Stimulated activated CD4-positive, alpha-beta T cell treated with anti-CD3 and anti-CD28 coated beads, TNF-alpha, amount 100 ng/mL, for 4 hours (primary cell): ENCODE results near the gene CD82.

Experiments
- DNase-seq, 3 experiments: peaks; one replicate each; pipeline ENCODE4 v3.0.0-alpha.2; 2020; ENCODE audit warnings: low read depth in 3 of 3

The CD82 gene

DNA sequence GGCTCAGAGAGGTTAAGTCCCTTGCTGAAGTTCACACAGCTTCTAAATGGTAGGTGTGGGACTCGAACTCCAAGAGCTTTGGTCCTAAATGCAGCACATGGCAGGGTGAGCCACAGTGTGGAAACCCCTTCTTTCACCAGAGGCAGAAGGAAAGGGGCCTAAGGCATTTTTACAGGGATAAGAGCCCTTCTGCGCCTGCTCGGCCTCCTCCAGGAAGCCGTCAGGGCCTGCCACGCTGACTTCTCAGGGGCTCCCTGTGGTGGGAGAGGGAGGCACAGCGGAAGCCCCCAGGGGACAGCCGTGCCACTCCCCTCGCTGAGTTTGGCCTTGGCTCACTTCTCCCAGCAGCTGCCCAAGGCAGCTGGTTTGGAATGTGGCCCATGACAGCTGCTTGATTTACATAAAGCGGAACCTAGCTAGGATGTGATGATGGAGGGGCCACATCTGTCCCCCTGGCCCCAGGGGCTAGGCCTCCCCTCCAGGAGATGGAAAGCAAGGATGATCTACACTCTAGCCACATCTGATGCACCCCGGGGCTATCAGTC is 35.4 kb downstream of the CD82 start:
- no peak for DNase-seq

DNA sequence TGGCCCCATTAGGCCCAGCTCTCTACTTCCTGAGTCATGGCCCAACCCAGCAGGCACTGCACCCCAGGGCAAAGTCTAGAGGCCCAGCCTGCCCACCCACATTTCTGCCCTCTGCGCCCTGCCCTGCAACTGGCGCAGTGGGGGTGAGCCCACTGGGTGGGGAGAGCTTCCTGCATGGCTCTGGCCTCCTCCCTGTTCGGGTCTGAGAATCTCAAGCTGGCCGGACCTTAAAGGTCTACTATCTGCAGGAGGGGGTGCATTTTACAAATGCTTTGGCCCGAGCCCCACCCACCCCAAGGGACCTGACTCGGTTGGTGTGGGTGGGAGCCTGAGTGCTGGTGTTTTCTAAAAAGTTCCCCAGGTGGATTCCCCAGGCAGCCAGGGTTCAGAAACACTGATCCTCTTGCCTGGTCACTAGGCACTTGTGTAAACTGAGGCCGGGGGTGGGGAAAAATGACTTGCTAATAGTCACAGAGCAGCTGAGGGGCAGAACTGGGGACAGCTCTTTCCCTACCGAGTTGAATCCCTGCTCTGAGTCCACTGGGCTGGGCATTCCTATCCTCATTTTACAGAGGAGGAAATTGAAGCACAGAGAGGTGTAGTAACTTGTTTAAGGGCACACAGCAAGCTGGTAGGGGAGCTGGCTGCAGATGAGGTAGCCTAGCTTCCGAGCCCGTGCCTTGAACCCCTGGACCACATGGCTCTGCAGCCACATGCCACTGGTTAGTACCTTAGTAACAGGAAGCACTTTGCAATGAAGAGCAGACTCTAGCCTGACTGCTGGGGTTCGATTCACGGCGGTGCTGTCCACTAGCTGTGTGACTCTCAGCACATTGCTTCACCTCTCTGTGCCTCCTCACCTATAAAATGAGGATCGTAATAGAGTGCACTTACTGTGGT is 36.3 kb downstream of the CD82 start:
- DNase-seq = no peak

DNA sequence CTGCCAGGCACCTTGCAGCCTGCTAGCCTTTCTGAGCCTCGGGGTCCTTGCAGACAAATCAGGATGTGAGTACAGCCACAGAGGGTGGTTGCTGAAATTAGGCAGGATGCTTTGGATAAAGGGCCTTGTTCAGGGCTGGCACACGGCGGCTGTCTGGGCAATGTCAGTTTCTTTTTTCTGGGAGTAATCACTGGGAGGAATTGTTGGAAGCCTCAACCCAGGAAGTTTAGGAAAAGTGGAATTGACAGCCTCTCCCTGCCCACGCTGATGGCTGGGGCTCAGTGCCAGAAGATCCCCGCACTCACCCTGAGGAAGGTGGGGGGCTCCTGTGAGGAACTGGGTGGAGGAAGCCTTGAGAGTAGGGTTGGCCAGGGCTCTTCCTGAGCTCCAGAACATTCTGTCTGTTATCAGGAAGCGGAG is 37.4 kb downstream of the CD82 start:
- DNase-seq = no peak

DNA sequence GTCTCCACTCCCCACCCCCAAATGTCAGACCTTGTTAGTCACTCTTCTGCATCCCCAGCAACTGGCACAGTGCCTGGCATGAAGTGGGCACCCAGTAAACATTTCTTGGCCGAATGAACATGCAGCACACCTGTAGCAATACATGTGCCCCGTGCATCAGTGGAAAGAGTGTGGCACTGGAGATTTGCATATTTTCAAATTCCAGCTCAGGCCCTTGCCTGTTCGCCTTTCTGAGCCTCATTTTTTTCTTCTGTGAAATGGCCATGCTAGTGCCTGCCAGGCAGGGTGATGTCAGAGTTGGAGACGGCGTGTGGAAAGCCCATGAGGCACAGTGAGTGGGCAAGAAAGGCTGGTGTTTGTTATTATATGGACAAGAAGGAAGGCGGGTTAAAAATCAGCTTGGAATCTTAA is 38.7 kb downstream of the CD82 start:
- no peak for DNase-seq

DNA sequence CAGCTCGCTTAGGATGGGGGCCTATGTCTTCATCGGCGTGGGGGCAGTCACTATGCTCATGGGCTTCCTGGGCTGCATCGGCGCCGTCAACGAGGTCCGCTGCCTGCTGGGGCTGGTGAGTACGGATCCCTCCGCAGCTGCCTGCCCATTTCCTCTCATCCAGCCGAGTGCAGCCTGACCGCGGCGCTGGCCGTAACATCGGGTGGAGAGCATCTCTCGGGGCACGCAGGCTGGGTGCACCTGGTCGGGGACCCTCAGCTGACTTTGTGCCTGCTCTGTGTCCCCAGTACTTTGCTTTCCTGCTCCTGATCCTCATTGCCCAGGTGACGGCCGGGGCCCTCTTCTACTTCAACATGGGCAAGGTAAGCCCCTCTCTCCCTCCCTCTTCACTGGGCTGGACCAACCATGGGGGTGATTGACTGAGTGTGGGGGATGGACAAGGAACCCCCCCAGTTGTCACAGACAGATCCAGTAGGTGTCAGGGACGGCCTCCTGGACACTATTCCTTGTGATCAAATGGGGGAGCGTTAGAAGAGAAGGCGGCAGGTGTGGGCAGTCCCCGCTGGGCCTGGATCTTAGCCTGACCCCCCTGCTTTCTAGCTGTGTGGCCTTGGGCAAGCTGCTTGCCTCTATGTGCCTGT is 39.7 kb downstream of the CD82 start:
- no peak for DNase-seq

DNA sequence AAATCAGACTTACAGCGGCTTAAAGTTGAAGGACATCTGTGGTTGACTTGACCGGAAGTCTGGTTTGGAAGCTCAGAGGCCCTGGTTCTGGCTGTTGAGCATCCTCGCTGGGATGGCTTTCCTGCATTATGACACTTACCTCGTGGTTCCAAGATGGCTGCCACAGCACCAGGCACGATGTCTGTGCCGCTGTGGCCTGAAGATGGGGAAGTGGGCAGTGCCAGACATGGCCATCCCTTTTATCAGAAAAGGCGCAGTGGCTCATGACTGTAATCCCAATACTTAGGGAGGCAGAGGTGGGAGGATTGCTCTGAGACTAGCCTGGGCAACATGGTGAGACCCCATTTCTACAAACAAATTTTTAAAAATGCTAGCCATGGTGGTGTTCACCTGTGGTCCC is 40.5 kb downstream of the CD82 start:
- DNase-seq = no peak

DNA sequence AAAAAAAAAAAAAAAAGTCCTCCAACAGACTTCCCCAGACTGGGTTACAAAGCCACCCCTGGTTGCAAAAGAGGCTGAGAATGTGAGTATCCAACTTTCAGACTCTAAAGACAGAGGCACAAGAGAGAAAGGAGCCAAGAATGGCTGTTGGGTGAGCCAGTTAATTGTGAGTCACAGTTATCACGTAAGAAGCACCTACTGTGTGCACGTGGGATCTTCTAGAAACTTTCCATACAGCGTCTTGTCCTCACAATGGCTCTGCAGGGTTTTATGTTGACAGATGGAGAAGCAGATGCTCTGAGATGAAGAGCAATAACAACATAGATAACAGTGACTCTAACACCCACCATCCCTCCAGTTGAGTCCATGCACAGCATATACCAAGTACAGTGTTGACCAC is 41.0 kb downstream of the CD82 start:
- DNase-seq = no peak

DNA sequence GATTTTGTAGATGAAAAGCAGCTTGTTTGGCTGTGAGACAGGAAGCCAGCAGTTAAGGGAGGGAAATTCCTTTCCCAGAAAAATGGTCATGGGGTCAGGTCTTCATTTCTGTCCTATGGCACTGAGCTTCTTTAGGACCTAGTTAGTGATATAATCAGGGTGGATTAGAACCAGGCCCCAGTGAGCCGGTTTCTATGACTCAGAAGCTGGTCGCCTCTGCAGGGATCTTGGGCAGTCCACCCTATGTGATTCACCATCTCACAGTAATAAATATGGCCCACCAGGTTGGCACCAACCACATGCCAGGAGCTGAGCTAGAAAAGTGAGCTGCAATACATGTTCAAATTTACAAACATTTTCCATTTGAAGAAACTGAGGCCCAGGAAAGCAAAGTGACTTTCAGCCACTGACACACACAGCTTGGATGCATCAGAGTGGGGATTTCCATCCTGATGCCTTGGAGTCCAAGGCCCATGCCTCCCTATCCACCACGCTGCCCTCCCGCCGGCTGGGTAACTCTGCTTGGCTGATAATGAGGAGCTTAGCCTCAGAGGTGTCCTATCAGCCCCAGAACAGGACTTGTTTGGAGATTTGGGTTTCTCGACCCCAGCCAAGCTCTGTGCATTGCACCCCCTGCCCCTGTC is 42.0 kb downstream of the CD82 start:
- DNase-seq = no peak

DNA sequence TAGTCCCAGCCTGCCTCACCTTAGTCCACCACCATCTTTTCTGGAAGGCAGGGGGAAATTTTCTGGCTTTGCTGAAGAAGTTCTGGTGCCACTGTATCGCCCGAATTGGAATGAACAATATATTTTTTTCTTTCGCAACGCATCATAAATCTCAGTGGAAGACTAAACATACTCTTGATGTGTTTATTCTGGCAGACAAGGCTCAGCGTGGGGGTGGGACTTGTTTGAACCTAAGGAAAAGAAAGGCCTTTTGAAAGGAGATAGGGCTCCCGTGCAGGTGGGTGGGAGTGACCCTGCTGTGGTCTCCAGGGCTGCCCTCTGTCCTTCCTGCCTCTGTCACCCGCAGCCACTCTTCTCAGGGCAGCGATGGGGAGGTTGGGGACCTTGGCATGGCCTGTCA is 42.5 kb downstream of the CD82 start:
- DNase-seq = no peak

DNA sequence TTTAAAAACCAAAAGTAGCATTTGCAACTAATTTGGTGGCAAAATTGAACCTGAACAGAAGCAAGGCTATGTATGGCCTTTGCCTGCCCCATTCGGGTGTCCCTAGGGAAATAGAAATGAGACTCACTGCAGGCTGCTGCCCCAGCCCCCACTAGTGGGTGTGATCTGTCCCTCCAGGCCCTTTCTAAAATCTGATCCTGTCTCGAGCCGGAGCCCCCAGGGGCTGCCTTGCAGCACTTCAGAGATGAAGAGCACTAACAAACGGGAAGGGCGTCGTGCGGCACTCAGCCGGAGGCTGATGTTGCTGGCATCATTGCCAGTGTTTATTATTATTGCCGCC is 43.2 kb downstream of the CD82 start:
- DNase-seq = no peak

DNA sequence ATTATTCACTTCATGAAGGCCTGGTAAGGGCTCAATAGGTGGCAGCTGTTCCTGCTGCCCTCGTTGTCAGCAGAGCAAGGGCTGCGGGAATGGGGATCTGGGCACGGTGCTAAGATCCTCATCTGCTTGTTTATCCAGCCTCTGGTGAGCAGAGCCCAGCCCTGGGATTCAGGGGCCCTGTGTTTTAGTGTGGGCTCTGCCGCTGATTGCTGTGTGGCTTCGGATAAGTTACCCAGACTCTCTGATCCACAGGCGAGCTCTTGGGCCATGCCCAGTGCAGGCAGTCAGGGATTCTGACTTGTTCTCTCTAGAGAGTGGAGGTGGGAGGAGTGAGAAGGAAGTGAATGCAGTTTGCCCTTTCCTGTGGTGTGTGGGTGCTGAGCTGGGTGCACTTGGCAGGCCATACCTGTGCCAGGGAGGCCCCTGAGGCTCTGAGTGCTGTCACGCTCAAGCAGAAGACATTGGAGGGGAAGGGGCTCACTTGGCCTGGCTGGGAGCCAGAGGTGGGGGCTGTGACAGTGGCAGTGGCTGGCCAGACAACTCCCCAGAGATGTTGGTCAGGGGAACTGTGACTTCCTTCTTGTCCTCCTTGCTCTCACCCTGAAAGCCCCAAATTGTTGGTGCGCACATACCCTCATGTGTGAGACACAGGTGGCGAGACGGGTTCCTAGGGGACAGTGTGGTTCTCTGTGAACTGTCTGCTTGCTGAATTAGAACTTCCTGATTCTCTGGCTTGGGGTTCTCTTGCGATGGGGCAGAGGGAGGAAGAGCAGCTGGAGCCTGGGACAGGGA is 43.7 kb downstream of the CD82 start:
- no peak for DNase-seq

DNA sequence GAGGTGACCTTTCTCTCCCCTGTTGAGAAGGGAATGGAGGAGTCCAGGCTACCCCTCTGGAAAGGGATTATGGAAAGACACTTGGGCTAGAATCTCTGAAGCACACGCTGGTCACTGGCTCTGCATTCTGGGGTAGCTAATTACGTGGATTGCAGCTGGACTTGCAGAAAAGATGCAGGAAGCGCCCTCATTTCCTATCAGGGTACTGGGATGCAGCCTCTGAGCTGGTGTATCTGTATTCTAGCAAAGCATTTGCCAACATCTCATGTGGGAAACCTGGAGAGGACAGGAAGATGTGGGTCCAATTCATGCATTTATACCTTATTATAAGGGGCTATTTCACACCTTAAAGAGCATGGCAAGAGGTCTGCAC is 44.3 kb downstream of the CD82 start:
- no peak for DNase-seq

DNA sequence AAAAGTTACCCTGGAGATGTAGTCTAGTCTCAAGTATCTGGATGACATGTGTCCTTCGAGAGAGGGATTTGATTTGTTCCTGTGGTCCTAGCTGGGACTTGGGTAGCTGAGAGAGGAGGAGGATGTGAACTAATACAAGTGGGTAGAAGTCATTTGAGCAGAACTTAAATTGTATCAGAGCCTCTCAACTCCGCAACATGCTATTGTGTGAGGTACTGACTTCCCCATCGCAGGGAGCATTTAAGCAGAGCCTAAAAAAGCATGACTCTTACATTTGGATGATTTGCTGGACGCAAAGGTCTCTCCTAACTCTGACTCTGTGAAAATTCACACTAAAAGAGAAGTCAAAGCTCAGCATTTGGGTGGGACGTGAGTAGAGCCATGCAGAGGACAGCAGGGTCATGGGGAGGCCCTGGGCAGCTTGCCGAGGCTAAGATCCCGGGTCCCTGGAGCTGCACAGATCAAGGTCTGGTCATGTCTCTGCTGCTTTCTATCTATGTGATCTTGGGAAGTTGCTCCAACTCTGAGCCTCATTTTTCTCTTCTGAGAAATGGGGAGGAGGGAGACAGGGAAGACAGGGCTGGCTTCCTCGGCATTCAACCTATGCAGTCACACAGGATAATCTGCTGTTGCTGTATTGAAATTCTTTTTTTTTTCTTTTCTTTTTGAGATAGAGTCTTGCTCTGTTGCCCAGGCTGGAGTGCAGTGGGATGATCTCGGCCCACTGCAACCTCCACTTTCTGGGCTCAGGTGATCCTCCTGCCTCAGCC is 44.9 kb downstream of the CD82 start:
- DNase-seq = no peak

DNA sequence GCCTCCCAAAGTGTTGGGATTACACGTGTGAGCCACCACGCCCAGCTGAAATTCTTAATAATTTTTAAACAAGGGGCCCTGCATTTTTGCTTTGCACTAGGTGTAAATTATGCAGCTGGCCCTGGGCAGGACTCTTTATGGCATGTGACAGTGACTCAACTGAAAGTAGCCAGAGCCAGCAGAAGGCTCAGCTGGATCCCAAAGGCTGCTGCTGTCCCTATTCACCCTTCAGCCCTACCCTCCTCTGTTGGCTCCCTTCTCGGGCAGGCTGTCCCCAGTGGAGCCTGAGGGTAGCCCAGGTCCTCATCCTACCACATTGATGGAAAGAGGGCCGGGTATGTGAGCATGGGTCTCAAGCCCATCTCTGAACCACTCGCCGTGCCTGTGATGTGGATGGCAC is 45.6 kb downstream of the CD82 start:
- no peak for DNase-seq

DNA sequence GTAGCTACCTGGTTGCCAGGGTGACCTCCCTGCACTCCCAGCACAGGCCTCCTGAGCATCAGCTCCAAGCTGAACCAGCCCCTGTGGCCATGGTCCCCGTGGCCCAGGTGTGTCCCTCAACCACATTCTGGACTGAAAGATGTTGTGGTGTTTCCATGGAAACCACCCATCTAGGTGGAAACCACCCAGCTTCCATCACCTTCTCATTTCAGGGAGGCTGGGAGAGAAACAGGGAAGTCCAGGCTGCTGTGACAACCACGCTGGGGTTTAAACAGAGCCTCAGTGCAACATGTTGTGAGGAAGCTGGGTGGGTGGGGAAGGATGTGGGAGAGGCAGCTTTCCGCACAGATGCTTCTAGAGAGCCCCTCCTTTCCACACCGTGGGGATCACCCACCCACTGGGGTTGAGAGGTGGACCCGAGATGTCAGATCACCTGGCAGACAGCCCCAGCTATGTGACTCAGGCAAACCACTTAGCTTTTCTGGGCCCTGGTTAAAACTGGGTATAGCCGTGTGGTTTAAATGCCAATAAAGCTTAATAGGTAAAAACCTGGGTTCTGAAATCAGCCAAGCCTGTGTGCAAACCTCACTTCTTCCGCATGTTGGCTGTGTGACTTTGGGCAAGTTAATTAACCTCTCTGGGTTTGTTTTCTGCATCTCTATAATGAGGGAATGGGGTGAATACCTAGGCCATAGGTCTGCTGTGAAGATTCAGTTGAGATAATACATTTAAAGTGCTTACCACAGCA is 46.4 kb downstream of the CD82 start:
- peak; percentile 34 to 65 (median 64) for DNase-seq

DNA sequence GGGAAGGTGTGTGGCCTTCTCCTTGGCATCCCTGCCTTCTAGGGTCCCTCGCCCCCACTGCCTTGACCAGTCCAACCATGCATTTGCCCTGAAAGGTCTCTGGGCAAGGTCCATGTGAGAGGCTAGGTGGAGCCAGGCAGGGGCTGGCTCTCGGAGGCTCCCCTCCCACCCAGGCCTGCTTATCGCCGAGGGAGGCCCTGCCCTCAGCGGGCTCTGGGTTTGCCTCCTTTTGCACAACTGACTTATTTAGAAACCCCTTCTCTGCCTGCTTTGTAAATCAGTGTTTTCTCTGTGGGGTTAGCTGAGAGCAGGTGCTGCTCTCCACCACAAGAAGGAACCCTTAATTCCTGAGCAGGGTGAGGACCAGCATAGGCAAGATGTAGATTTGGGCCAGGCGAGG is 47.7 kb downstream of the CD82 start:
- no peak for DNase-seq

DNA sequence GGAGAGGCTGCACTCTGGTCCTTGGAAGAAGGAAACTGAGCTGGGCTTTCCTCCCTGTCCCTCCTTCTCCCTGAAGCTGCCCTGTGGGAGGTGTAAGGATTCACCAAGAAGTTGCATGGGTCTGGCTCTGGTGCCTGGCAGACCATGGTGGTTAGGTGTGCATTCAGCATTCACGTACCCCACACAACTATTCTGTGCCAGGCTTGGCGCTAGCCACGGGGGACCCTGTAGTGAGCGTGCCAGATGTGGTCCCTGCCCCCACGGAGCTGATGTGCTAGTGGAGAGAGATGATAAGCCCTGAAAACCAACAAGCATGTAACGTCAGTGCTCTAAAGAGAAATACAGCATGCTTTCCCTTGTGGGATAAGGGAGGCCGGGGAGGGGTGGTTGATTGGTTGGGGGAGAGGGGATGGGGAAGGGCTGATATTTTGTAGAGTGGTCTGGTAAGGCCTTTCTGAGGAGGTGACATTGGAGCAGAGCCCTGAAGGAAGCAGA is 48.9 kb downstream of the CD82 start:
- DNase-seq = no peak

DNA sequence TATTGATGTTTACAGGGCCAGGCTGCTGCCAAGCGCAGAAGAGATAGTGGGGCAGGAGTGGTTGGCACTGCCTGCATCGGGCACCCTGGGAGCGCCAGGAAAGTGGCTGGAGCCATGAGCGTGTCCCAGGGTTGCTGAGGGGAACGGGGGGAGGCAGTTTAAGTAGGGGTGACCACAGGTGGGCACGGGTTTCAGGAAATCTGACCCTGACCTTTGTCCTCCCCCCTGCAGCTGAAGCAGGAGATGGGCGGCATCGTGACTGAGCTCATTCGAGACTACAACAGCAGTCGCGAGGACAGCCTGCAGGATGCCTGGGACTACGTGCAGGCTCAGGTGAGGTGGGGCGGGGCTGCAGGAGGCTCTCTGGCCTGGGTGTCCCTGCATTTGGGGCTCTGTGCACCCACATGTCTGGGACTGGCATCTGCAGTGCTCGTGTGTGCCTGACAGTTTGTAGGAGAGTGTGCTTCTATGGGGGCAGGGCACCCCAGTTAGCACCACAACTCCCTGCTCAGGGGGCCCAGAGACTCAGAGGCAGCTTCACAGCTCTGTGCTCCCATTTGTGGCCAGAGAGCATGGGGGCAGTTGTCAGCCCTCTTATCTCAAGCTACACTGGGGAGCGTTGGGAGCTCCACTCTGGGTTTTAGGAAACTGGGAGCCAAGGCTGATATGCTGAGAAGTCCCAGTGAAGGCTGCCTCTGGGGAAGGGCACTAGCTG is 49.7 kb downstream of the CD82 start:
- no peak for DNase-seq

DNA sequence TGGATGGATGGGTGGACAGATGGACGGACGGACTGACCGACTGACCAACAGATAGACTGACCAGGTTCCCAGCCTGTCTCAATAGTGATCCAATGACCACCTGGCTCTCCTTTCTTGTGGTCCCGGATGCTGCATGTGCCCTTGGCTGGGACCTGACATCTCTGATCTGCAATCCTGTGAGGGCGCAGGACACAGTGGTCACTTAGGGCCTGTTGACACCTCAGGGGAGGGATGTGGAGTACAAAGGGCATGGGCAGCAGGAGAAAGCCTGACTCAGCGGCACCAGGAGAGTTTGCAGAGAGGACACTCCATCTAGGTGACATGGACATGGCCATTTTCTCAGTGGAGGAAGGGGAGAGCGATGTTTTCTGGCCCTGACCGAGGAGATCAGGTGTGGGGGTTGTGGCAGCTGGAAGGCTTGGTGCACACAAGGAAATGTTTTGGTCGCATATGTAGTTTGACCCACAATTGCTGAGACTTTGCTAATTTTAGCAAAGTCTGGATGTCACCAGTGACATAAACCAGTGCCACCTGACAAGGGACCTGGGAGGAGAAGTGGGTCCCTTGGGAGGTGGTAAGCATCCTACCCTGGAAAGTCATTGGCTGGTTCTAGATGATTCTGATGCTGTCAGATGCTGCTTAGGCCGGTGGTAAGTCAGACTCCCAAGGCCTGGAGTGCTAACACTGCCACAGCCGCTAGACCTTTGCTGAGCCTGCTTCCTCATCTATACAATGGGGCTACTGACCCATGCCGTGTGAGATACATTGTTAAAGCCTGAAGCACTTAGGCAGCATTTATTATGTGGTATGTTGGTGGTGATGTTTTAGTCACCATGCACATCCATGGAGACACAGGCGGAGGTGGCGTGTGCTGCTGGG is 50.7 kb downstream of the CD82 start:
- no peak for DNase-seq
